Left lung (tissue), 10 donors: ENCODE results near the gene TSEN2. TPM values are rescaled to one million over a fixed set of nuclear protein-coding genes. Genes with fewer than 3 reads are reported as not detected.

Source experiments
- ATAC-seq: fragments of 200-7000 bp; cut with Tn5 transposase; one replicate; pipeline ENCODE4 v1.9.1; 2020; ENCODE audit warnings: moderate library complexity
- DNase-seq, 4 donors: peaks; one replicate each; pipeline ENCODE4 v3.0.0-alpha.2; 2013 to 2020
- H3K27ac ChIP-seq, 2 donors: fragments of 200-600 bp; sonication (generic) in 1 of 2; one replicate each; pipeline versions ENCODE4 v1.5.0 to v1.8.0; 2020 to 2021
- H3K27me3 ChIP-seq, 2 donors: fragments of 200-600 bp; sonication (generic) in 1 of 2; one replicate each; pipeline versions ENCODE4 v1.5.0 to v1.8.0; 2020 to 2021
- H3K36me3 ChIP-seq, 2 donors: fragments of 200-600 bp; sonication (generic) in 1 of 2; one replicate each; pipeline versions ENCODE4 v1.5.0 to v1.8.0; 2020 to 2021
- H3K4me1 ChIP-seq, 2 donors: fragments of 200-600 bp; one replicate each; pipeline ENCODE4 v1.8.0; 2021
- H3K4me3 ChIP-seq, 2 donors: fragments of 200-600 bp; sonication (generic) in 1 of 2; one replicate each; pipeline versions ENCODE4 v1.5.0 to v1.8.0; 2020 to 2021; ENCODE audit warnings: mild to moderate bottlenecking in 1 of 2
- H3K9me3 ChIP-seq, 2 donors: fragments of 200-600 bp; sonication (generic) in 1 of 2; one replicate each; pipeline versions ENCODE4 v1.5.0 to v1.8.0; 2020 to 2021
- intact Hi-C, 2 donors: fragments of 100-400 bp; cut with DNase I; formaldehyde crosslinking; loops; one replicate each; pipeline versions ENCODE4 v1.11.2 to v1.14.2; 2022
- polyA plus RNA-seq, 6 donors: library from polyadenylated mRNA; unstranded; fragments of 120-200 nt; gene quantifications; one replicate each; pipeline ENCODE4 v1.2.1, GENCODE V29; 2013; ENCODE audit not compliant: insufficient read length in 6 of 6
- total RNA-seq, 2 donors: library from RNA; stranded (reverse); fragmentation: NEBNext Ultra II Directional; extraction: Animal tissue kit (Norgen Biotek cat#: 25700); gene quantifications; one replicate each; pipeline ENCODE4 v1.2.1, GENCODE V29; 2021
- TF ChIP-seq, protein P1 (sequence below), 2 donors: fragments of 200-600 bp; sonication (generic) in 1 of 2; IDR thresholded peaks; one replicate each; pipeline versions ENCODE4 v1.5.0 to v1.8.0; 2021; ENCODE audit warnings: antibody characterized with exemption in 2 of 2
- donor health status: DM: no; HTN: yes; CAD: no.
- donor health status: DM: no; HTN: no; CAD: no.

TSEN2 gene
- total and polyA plus RNA-seq, 8 donors, result 8.1 to 29.1 (median 22.3) TPM

- no peaks in the 10 kb centered on the region for H3K4me1 ChIP-seq
- H3K27me3 ChIP-seq, result peaks cover 0 to 13% of the 10 kb centered on the region in 2 donors
- H3K27ac ChIP-seq, result no peak overlapping the region
- ATAC-seq (no peak), DNase-seq (no peak)
- H3K4me3 ChIP-seq, result no peak overlapping the region
- no peaks in the 10 kb centered on the region for H3K9me3 ChIP-seq
- intact Hi-C loops, result no loop called here
- TF ChIP-seq, protein P1, sequence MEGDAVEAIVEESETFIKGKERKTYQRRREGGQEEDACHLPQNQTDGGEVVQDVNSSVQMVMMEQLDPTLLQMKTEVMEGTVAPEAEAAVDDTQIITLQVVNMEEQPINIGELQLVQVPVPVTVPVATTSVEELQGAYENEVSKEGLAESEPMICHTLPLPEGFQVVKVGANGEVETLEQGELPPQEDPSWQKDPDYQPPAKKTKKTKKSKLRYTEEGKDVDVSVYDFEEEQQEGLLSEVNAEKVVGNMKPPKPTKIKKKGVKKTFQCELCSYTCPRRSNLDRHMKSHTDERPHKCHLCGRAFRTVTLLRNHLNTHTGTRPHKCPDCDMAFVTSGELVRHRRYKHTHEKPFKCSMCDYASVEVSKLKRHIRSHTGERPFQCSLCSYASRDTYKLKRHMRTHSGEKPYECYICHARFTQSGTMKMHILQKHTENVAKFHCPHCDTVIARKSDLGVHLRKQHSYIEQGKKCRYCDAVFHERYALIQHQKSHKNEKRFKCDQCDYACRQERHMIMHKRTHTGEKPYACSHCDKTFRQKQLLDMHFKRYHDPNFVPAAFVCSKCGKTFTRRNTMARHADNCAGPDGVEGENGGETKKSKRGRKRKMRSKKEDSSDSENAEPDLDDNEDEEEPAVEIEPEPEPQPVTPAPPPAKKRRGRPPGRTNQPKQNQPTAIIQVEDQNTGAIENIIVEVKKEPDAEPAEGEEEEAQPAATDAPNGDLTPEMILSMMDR (IDR thresholded peaks at IDR 0.05), result no peak
- no peaks in the 10 kb centered on the region for H3K36me3 ChIP-seq
Measured at GRCh38 chr3:12443781-12444522, 40.3 kb upstream of the TSEN2 start.

DNA sequence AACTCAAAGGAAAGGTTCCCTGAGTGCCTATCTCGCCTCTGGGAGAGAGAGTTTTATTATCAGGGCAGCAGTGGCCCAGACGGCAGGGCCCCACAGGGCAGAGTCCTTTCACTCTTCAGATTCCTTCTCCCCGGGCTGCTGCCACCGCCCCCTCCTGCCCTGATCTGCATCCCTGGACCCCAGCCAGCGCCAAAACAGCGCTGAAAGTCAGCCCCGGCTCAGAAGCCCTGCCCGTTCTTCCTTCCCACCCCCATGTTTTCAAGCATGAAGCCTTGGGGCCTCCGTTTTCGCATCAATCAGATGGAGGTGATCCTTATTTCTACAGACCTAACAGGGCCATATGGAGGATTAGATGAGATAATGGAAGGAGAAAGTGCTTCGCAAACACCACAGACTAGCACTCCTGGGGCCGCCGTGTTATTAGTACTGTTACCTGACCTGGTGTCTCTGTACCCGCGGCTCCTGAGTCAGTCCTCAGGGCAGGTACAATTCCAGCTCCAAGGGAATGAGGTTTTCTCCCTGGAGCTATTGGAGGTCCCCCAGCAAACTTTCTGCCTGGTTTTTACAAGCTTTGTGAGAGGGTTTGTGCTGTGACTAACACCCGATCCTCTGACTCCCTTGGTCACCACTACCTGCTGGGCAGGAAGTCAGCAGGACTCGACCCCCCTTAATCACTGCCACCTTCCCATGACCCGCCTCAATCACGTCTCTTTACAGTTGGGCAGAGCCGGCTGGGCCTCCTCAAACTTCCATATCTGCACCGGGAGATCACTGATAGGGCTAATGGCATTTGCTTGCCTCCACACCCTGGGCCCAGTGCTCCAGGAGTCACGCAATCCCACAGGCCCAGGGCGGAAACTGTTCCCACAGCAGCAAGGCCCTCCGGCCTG is 39.5 kb upstream of the TSEN2 start:
- Histone ChIP-seq H3K4me3 (no peak overlapping the region), H3K27me3 (peaks cover 0 to 13% of the 10 kb centered on the region in 2 donors), H3K9me3 (no peaks in the 10 kb centered on the region), H3K27ac (no peak overlapping the region), H3K4me1 (no peaks in the 10 kb centered on the region), H3K36me3 (no peaks in the 10 kb centered on the region)
- intact Hi-C loops, result no loop called here
- DNase-seq, result peak in 1 of 4 donors; percentile 40
- TF ChIP-seq, protein P1 (IDR thresholded peaks at IDR 0.05), result no peak
- no peak for ATAC-seq

DNA sequence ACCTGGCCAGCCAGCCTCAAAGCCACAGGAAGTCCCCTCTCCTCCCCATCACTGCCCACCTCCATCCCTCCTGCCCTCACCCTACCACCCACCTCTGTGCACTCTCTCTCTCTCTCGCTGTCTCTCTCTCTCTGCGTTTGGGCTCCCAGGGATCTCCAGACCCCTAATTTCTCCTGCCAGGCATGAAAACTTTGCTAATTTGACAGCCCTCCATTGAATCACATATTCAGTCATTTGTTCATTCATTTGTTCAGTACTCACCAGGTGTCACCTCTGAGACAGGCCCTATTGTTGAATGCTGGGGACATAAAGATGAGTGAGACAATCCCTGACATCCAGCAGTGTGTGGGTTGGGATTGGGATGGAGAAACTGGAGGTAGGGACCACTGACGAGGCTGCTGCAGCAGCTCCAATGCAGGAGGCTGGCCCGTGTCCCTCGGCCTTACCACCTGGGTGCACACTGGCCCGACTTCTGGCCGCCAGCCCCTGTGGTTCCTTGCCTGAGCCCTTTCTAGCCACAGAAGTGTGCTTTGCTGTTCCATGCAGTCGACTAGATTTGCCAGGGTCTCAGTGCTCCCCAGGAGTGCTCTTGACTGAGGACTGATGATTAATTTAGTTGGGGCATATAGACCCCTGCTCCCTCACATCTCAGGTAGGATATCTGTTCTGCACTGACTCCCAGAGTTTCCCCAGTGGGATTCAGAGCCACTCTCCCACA is 38.6 kb upstream of the TSEN2 start:
- Histone ChIP-seq H3K9me3 (no peaks in the 10 kb centered on the region), H3K4me1 (no peaks in the 10 kb centered on the region), H3K4me3 (no peak overlapping the region), H3K27ac (no peak overlapping the region), H3K36me3 (no peaks in the 10 kb centered on the region), H3K27me3 (peaks cover 0 to 13% of the 10 kb centered on the region in 2 donors)
- TF ChIP-seq, protein P1 (IDR thresholded peaks at IDR 0.05), result no peak
- DNase-seq, result no peak
- no peak for ATAC-seq
- intact Hi-C loops, result no loop called here

DNA sequence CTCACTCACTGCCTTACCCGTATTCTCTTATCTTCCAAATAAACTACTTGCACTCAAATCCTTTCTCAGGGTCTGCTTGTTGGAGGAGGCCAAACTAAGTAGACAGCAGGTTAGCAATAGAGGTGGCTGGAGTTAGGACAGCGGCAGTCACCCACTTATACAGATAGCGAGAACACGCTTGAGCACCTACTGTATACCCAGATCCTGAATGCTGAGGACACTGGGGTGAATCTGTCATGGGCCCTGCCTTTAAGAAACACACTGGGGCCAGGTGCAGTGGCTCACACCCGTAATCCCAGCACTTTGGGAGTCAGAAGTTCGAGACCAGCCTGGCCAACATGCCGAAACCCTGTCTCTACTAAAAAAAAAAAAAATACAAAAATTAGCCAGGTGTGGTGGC is 38.0 kb upstream of the TSEN2 start:
- TF ChIP-seq, protein P1 (IDR thresholded peaks at IDR 0.05), result no peak
- Histone ChIP-seq H3K27ac (no peak overlapping the region), H3K9me3 (no peaks in the 10 kb centered on the region), H3K36me3 (no peaks in the 10 kb centered on the region), H3K4me3 (no peak overlapping the region), H3K4me1 (no peaks in the 10 kb centered on the region), H3K27me3 (peaks cover 0 to 13% of the 10 kb centered on the region in 2 donors)
- no peak for DNase-seq
- no peak for ATAC-seq
- intact Hi-C loops, result no loop called here
